ENCODE measurements around the gene WNT9B. TPM values are rescaled to one million over a fixed set of nuclear protein-coding genes. Genes with fewer than 3 reads are reported as not detected.

The WNT9B gene
- total RNA-seq, 1 experiment from 2014 or later, result not detected

DNA sequence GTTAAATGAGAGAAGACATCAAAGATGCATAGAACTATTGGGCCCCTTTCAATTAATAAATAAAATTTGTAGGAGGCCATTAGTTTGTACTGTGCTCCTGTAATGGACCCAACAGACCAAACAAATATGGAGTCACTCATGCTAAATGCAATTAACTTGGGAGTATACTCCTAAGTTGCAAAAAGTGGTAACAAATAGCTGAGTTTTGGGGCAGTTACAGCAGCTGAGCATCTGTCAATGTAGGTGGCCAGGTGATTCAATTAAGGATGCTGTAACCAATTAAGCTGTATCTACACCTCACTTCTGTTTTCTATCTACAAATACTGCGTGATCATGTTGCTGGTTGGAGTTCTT, 34.9 kb downstream of the WNT9B start:
- ChIA-PET POLR2A (no interaction called here), CTCF (interaction anchor here (0.8 kb wide), 1 partner anchor 10 kb away, joined by 4 read pairs; no protein-coding TSS in a partner anchor)
- Mint-ChIP-seq H3K9me3 (ENCODE audit: unreplicated experiment) (no peaks in the 10 kb centered on the region), H3K36me3 (ENCODE audit: insufficient read depth, unreplicated experiment) (no peaks in the 10 kb centered on the region), H3K27ac (ENCODE audit: low read depth, unreplicated experiment) (no peak overlapping the region), H3K27me3 (ENCODE audit: insufficient read depth, unreplicated experiment) (peaks cover 78% of the 10 kb centered on the region), H3K4me3 (ENCODE audit: unreplicated experiment) (no peak overlapping the region), H3K4me1 (ENCODE audit: insufficient read depth, unreplicated experiment) (no peaks in the 10 kb centered on the region)
- TF ChIP-seq, protein P1, sequence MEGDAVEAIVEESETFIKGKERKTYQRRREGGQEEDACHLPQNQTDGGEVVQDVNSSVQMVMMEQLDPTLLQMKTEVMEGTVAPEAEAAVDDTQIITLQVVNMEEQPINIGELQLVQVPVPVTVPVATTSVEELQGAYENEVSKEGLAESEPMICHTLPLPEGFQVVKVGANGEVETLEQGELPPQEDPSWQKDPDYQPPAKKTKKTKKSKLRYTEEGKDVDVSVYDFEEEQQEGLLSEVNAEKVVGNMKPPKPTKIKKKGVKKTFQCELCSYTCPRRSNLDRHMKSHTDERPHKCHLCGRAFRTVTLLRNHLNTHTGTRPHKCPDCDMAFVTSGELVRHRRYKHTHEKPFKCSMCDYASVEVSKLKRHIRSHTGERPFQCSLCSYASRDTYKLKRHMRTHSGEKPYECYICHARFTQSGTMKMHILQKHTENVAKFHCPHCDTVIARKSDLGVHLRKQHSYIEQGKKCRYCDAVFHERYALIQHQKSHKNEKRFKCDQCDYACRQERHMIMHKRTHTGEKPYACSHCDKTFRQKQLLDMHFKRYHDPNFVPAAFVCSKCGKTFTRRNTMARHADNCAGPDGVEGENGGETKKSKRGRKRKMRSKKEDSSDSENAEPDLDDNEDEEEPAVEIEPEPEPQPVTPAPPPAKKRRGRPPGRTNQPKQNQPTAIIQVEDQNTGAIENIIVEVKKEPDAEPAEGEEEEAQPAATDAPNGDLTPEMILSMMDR (IDR thresholded peaks at IDR 0.05; ENCODE audit: unreplicated experiment), result no peak
- BruUV-seq (replicated peaks), result no TSS peak
- no peak for DNase-seq (ENCODE audit: unreplicated experiment)
- intact Hi-C loops (cut with micrococcal nuclease), result no loop called here

DNA sequence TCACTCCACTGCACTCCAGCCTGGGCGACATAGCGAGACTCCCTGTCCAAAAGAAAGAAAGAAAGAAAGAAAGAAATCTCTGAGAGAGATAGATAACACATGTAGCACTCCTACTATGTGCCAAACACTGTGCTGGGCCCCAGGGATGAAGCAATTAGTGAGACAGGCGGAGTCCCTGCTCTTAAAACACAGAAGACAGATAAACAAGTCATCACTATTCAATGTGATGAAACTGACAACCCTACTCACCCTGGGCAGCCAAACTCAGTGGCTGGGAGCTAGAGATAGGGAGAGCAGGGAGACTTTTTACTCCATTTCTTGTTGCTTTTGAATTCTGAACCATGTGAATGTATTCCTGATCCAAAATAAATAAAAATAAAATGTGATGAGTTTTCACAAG, 36.3 kb downstream of the WNT9B start:
- TF ChIP-seq, protein P1 (IDR thresholded peaks at IDR 0.05; ENCODE audit: unreplicated experiment), result no peak
- no peaks in the 10 kb centered on the region for H3K9me3 Mint-ChIP-seq (ENCODE audit: unreplicated experiment)
- no peak overlapping the region for H3K4me3 Mint-ChIP-seq (ENCODE audit: unreplicated experiment)
- POLR2A ChIA-PET, result no interaction called here
- intact Hi-C loops (cut with micrococcal nuclease), result no loop called here
- DNase-seq (ENCODE audit: unreplicated experiment), result no peak
- H3K27me3 Mint-ChIP-seq (ENCODE audit: insufficient read depth, unreplicated experiment), result peaks cover 89% of the 10 kb centered on the region
- CTCF ChIA-PET, result interaction anchor here (0.7 kb wide), 1 partner anchor 23 kb away, joined by 3 read pairs; no protein-coding TSS in a partner anchor
- H3K36me3 Mint-ChIP-seq (ENCODE audit: insufficient read depth, unreplicated experiment), result no peaks in the 10 kb centered on the region
- no peak overlapping the region for H3K27ac Mint-ChIP-seq (ENCODE audit: low read depth, unreplicated experiment)
- H3K4me1 Mint-ChIP-seq (ENCODE audit: insufficient read depth, unreplicated experiment), result no peaks in the 10 kb centered on the region
- no TSS peak for BruUV-seq (replicated peaks)

DNA sequence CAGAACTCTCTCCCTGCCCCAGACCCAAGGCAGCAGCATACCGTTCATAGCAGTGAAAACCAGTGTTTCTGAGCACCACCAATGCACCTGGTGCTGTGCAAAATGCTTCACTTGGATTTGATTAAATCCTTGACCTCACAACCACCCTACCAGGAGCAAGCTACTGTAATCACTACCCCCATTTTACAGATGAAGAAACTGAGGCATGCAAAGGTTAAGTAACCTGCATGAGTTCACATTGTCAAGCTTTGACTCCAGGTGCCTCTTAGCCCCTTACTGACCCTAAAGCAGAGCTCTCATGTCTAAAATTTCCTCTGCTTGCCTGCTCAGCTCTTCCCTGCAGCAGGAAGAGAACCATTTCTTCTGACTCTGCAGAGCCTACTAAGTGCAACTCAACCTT, 37.3 kb downstream of the WNT9B start:
- Mint-ChIP-seq H3K27ac (ENCODE audit: low read depth, unreplicated experiment) (no peak overlapping the region), H3K4me3 (ENCODE audit: unreplicated experiment) (no peak overlapping the region), H3K4me1 (ENCODE audit: insufficient read depth, unreplicated experiment) (no peaks in the 10 kb centered on the region), H3K36me3 (ENCODE audit: insufficient read depth, unreplicated experiment) (no peaks in the 10 kb centered on the region), H3K9me3 (ENCODE audit: unreplicated experiment) (no peaks in the 10 kb centered on the region), H3K27me3 (ENCODE audit: insufficient read depth, unreplicated experiment) (peaks cover 97% of the 10 kb centered on the region)
- no TSS peak for BruUV-seq (replicated peaks)
- ChIA-PET POLR2A (interaction anchor here (0.7 kb wide), 1 partner anchor 53 kb away, joined by 3 read pairs; no protein-coding TSS in a partner anchor), CTCF (no interaction called here)
- TF ChIP-seq, protein P1 (IDR thresholded peaks at IDR 0.05; ENCODE audit: unreplicated experiment), result no peak
- DNase-seq (ENCODE audit: unreplicated experiment), result no peak
- intact Hi-C loops (cut with micrococcal nuclease), result no loop called here

DNA sequence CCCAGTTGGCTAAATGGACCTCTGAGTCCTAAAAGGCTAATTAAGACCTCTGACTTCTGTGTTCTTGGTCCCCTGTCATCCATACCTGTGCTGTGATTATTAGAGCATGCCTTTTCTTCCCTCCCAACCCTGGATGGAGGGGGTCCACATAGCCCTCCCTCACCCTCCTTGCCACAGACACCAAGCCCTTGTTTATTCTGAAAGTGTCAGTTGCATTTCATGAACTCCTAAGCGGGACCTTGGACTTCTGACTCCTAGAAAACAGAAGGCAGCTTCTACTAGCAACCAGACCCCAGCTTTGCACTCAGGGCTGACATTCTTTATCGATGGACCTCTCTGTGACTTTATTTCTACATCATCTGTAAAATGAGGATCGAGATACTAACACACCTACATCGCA, 38.1 kb downstream of the WNT9B start:
- no peaks in the 10 kb centered on the region for H3K9me3 Mint-ChIP-seq (ENCODE audit: unreplicated experiment)
- ChIA-PET CTCF (no interaction called here), POLR2A (no interaction called here)
- no peak for DNase-seq (ENCODE audit: unreplicated experiment)
- BruUV-seq (replicated peaks), result no TSS peak
- intact Hi-C loops (cut with micrococcal nuclease), result no loop called here
- no peaks in the 10 kb centered on the region for H3K36me3 Mint-ChIP-seq (ENCODE audit: insufficient read depth, unreplicated experiment)
- no peak overlapping the region for H3K27ac Mint-ChIP-seq (ENCODE audit: low read depth, unreplicated experiment)
- peaks cover 94% of the 10 kb centered on the region for H3K27me3 Mint-ChIP-seq (ENCODE audit: insufficient read depth, unreplicated experiment)
- H3K4me3 Mint-ChIP-seq (ENCODE audit: unreplicated experiment), result no peak overlapping the region
- no peaks in the 10 kb centered on the region for H3K4me1 Mint-ChIP-seq (ENCODE audit: insufficient read depth, unreplicated experiment)
- TF ChIP-seq, protein P1 (IDR thresholded peaks at IDR 0.05; ENCODE audit: unreplicated experiment), result no peak
